Measurements from ENCODE around the gene KANK3.
"Not testable (repeated sequence)": the region's sequence is repeated elsewhere in the genome, so short reads cannot be mapped to it uniquely, and the experiment has no call there.

The KANK3 gene

GRCh38 chr19:8387688-8388611 is 44.9 kb upstream of the KANK3 start:
- no peak for DNase-seq
- Histone ChIP-seq H3K4me1 (ENCODE audit: low read length) (peaks cover 4% of the 10 kb centered on the region; the same call in 1 of the 2 replicates), H3K9me2 (replicated peaks; ENCODE audit: insufficient read depth, low read length) (no peaks in the 10 kb centered on the region), H3K79me2 (ENCODE audit: low read length) (peaks cover 21% of the 10 kb centered on the region), H3K9me3 (replicated peaks; ENCODE audit: insufficient read depth, low read length) (no peaks in the 10 kb centered on the region), H3K4me2 (ENCODE audit: low read depth, low read length) (no peak overlapping the region), H3K36me3 (replicated peaks; ENCODE audit: insufficient read depth, low read length) (no peaks in the 10 kb centered on the region), H3F3A (ENCODE audit: insufficient read depth, low read length) (no peaks in the 10 kb centered on the region), H3K27me3 (replicated peaks; ENCODE audit: insufficient read depth, low read length) (no peaks in the 10 kb centered on the region), H3K4me3 (ENCODE audit: low read length) (no peak overlapping the region), H2AFZ (ENCODE audit: low read length) (no peak overlapping the region), H3K27ac (ENCODE audit: low read length) (no peak overlapping the region), H3K9ac (ENCODE audit: low read length) (no peak overlapping the region), H4K20me1 (ENCODE audit: insufficient read depth, low read length) (peaks cover 7% of the 10 kb centered on the region; the same call in 1 of the 2 replicates)
- TF ChIP-seq EZH2 (optimal IDR thresholded peaks at IDR 0.05; ENCODE audit: low read depth, low read length): no peak
- TF ChIP-seq EZH2phosphoT487 (IDR thresholded peaks at IDR 0.05; ENCODE audit: low read length): no peak
- no peak for TF ChIP-seq CTCF (IDR thresholded peaks at IDR 0.05; ENCODE audit: low read length)

- Histone ChIP-seq H3K9me2 (replicated peaks; ENCODE audit: insufficient read depth, low read length) (no peaks in the 10 kb centered on the region), H4K20me1 (ENCODE audit: insufficient read depth, low read length) (peaks cover 7% of the 10 kb centered on the region; the same call in 1 of the 2 replicates), H3K36me3 (replicated peaks; ENCODE audit: insufficient read depth, low read length) (no peaks in the 10 kb centered on the region), H2AFZ (ENCODE audit: low read length) (no peak overlapping the region), H3F3A (ENCODE audit: insufficient read depth, low read length) (no peaks in the 10 kb centered on the region), H3K4me2 (ENCODE audit: low read depth, low read length) (no peak overlapping the region), H3K79me2 (ENCODE audit: low read length) (peaks cover 13% of the 10 kb centered on the region), H3K9ac (ENCODE audit: low read length) (no peak overlapping the region), H3K27ac (ENCODE audit: low read length) (no peak overlapping the region), H3K27me3 (replicated peaks; ENCODE audit: insufficient read depth, low read length) (no peaks in the 10 kb centered on the region), H3K4me3 (ENCODE audit: low read length) (no peak overlapping the region), H3K9me3 (replicated peaks; ENCODE audit: insufficient read depth, low read length) (no peaks in the 10 kb centered on the region), H3K4me1 (ENCODE audit: low read length) (peaks cover 4% of the 10 kb centered on the region; the same call in 1 of the 2 replicates)
- no peak for DNase-seq
- TF ChIP-seq EZH2 (optimal IDR thresholded peaks at IDR 0.05; ENCODE audit: low read depth, low read length) (no peak), EZH2phosphoT487 (IDR thresholded peaks at IDR 0.05; ENCODE audit: low read length) (no peak), CTCF (IDR thresholded peaks at IDR 0.05; ENCODE audit: low read length) (no peak)
These were observed 43.9 kb upstream of the KANK3 start for GRCh38 chr19:8386990-8387389.

- DNase-seq; H3K4me2 ChIP-seq (ENCODE audit: low read depth, low read length); H3K4me3 ChIP-seq (ENCODE audit: low read length); H3K9ac ChIP-seq (ENCODE audit: low read length); H3K27me3 ChIP-seq (replicated peaks; ENCODE audit: insufficient read depth, low read length); H4K20me1 ChIP-seq (ENCODE audit: insufficient read depth, low read length); H3K79me2 ChIP-seq (ENCODE audit: low read length); H2AFZ ChIP-seq (ENCODE audit: low read length); H3K9me2 ChIP-seq (replicated peaks; ENCODE audit: insufficient read depth, low read length); H3K27ac ChIP-seq (ENCODE audit: low read length); H3F3A ChIP-seq (ENCODE audit: insufficient read depth, low read length); H3K36me3 ChIP-seq (replicated peaks; ENCODE audit: insufficient read depth, low read length); H3K4me1 ChIP-seq (ENCODE audit: low read length); H3K9me3 ChIP-seq (replicated peaks; ENCODE audit: insufficient read depth, low read length): not testable (repeated sequence)
These were observed 43.4 kb upstream of the KANK3 start for GRCh38 chr19:8386419-8386818.

GRCh38 chr19:8385566-8385965 is 42.5 kb upstream of the KANK3 start:
- not testable (repeated sequence) for DNase-seq; H3K9ac ChIP-seq (ENCODE audit: low read length); H2AFZ ChIP-seq (ENCODE audit: low read length); H3F3A ChIP-seq (ENCODE audit: insufficient read depth, low read length); H3K4me1 ChIP-seq (ENCODE audit: low read length); H4K20me1 ChIP-seq (ENCODE audit: insufficient read depth, low read length); H3K27ac ChIP-seq (ENCODE audit: low read length); H3K27me3 ChIP-seq (replicated peaks; ENCODE audit: insufficient read depth, low read length); H3K9me2 ChIP-seq (replicated peaks; ENCODE audit: insufficient read depth, low read length); H3K4me2 ChIP-seq (ENCODE audit: low read depth, low read length); H3K4me3 ChIP-seq (ENCODE audit: low read length); H3K79me2 ChIP-seq (ENCODE audit: low read length); H3K36me3 ChIP-seq (replicated peaks; ENCODE audit: insufficient read depth, low read length); H3K9me3 ChIP-seq (replicated peaks; ENCODE audit: insufficient read depth, low read length)

GRCh38 chr19:8385103-8385502 is 42.0 kb upstream of the KANK3 start:
- not testable (repeated sequence) for H3K9me2 ChIP-seq (replicated peaks; ENCODE audit: insufficient read depth, low read length); H3K79me2 ChIP-seq (ENCODE audit: low read length); DNase-seq

GRCh38 chr19:8384569-8384968 is 41.5 kb upstream of the KANK3 start:
- not testable (repeated sequence) for DNase-seq; H3K36me3 ChIP-seq (replicated peaks; ENCODE audit: insufficient read depth, low read length); H3K27me3 ChIP-seq (replicated peaks; ENCODE audit: insufficient read depth, low read length); H3K4me1 ChIP-seq (ENCODE audit: low read length); H3K9me2 ChIP-seq (replicated peaks; ENCODE audit: insufficient read depth, low read length); H3K9me3 ChIP-seq (replicated peaks; ENCODE audit: insufficient read depth, low read length); H3F3A ChIP-seq (ENCODE audit: insufficient read depth, low read length); H4K20me1 ChIP-seq (ENCODE audit: insufficient read depth, low read length); H3K4me2 ChIP-seq (ENCODE audit: low read depth, low read length); H3K79me2 ChIP-seq (ENCODE audit: low read length); H2AFZ ChIP-seq (ENCODE audit: low read length); H3K9ac ChIP-seq (ENCODE audit: low read length); H3K4me3 ChIP-seq (ENCODE audit: low read length); H3K27ac ChIP-seq (ENCODE audit: low read length)

More at GRCh38 chr19:8385103-8385502, 42.0 kb upstream of the KANK3 start:
- H3K27me3 ChIP-seq (replicated peaks; ENCODE audit: insufficient read depth, low read length); H3K27ac ChIP-seq (ENCODE audit: low read length); H3K4me2 ChIP-seq (ENCODE audit: low read depth, low read length); H3K9me3 ChIP-seq (replicated peaks; ENCODE audit: insufficient read depth, low read length); H3F3A ChIP-seq (ENCODE audit: insufficient read depth, low read length); H3K36me3 ChIP-seq (replicated peaks; ENCODE audit: insufficient read depth, low read length); H2AFZ ChIP-seq (ENCODE audit: low read length); H4K20me1 ChIP-seq (ENCODE audit: insufficient read depth, low read length); H3K9ac ChIP-seq (ENCODE audit: low read length); H3K4me3 ChIP-seq (ENCODE audit: low read length); H3K4me1 ChIP-seq (ENCODE audit: low read length): not testable (repeated sequence)

Measured in MM.1S (cell line).